Neural progenitor cell (in vitro differentiated cells): Measurements from ENCODE around the gene OR6X1. TPM values are rescaled to one million over a fixed set of nuclear protein-coding genes. Genes with fewer than 3 reads are reported as not detected.
A peak's percentile ranks its signal among the peaks of the same experiment; 100 is the strongest.

ENCODE experiments used
- DNase-seq: peaks from one replicate; pipeline ENCODE4 v3.0.0-alpha.2; 2016; ENCODE audit warnings: low spot score
- H2AFZ ChIP-seq: fragments of 200-600 bp; sonication (generic); replicated peaks from 2 replicates; pipeline ENCODE4 v1.6.1; 2016; ENCODE audit warnings: antibody characterized with exemption
- H3F3A ChIP-seq: fragments of 200-600 bp; sonication (generic); 2 replicates; pipeline ENCODE4 v1.6.1; 2016; ENCODE audit warnings: antibody characterized with exemption, low read depth
- H3K27ac ChIP-seq: fragments of 200-600 bp; sonication (generic); 2 replicates; pipeline ENCODE4 v1.5.1; 2016; ENCODE audit warnings: mild to moderate bottlenecking
- H3K27me3 ChIP-seq: fragments of 200-600 bp; sonication (generic); 2 replicates; pipeline ENCODE4 v1.6.1; 2016; ENCODE audit warnings: mild to moderate bottlenecking, moderate library complexity
- H3K36me3 ChIP-seq: fragments of 200-600 bp; sonication (generic); 2 replicates; pipeline ENCODE4 v1.5.1; 2016
- H3K4me1 ChIP-seq: fragments of 200-600 bp; sonication (generic); 2 replicates; pipeline ENCODE4 v1.6.1; 2016; ENCODE audit warnings: mixed run types
- H3K4me2 ChIP-seq: fragments of 200-600 bp; sonication (generic); 2 replicates; pipeline ENCODE4 v1.6.1; 2016
- H3K4me3 ChIP-seq: fragments of 200-600 bp; sonication (generic); 2 replicates; pipeline ENCODE4 v1.5.1; 2016
- H3K79me2 ChIP-seq: fragments of 200-600 bp; sonication (generic); 2 replicates; pipeline ENCODE4 v1.6.1; 2016; ENCODE audit warnings: low read depth
- H3K9ac ChIP-seq: fragments of 200-600 bp; sonication (generic); 2 replicates; pipeline ENCODE4 v1.6.1; 2016
- H3K9me3 ChIP-seq: fragments of 200-600 bp; sonication (generic); 2 replicates; pipeline ENCODE4 v1.5.1; 2016; ENCODE audit warnings: low read depth
- H4K20me1 ChIP-seq: fragments of 200-600 bp; sonication (generic); 2 replicates; pipeline ENCODE4 v1.6.1; 2016; ENCODE audit warnings: low read depth
- H3K27ac Mint-ChIP-seq: 3 replicates; pipeline ENCODE4 v1.8.0; 2021; ENCODE audit warnings: mixed read lengths
- H3K27me3 Mint-ChIP-seq: 2 replicates; pipeline ENCODE4 v1.8.0; 2022; ENCODE audit warnings: low read depth, mild to moderate bottlenecking, inconsistent platforms, moderate library complexity, mixed read lengths; ENCODE audit not compliant: insufficient read depth
- H3K36me3 Mint-ChIP-seq: 3 replicates; pipeline ENCODE4 v1.8.0; 2021; ENCODE audit warnings: mixed read lengths
- H3K4me1 Mint-ChIP-seq: 3 replicates; pipeline ENCODE4 v1.8.0; 2021; ENCODE audit warnings: mixed read lengths
- H3K4me3 Mint-ChIP-seq: 3 replicates; pipeline ENCODE4 v1.8.0; 2021; ENCODE audit warnings: mild to moderate bottlenecking, moderate library complexity, mixed read lengths
- H3K9me3 Mint-ChIP-seq: 3 replicates; pipeline ENCODE4 v1.8.0; 2020; ENCODE audit warnings: mixed read lengths
- EZH2 ChIP-seq: fragments of 200-600 bp; sonication (generic); IDR thresholded peaks from 2 replicates; pipeline ENCODE4 v1.6.1; 2017; ENCODE audit warnings: antibody characterized with exemption, mild to moderate bottlenecking, moderate library complexity
- EZH2phosphoT487 ChIP-seq: fragments of 200-600 bp; sonication (generic); IDR thresholded peaks from 2 replicates; pipeline ENCODE4 v1.6.1; 2017; ENCODE audit warnings: antibody characterized with exemption
- total RNA-seq: library from RNA; depleted of rRNA; stranded (reverse); fragments of >200 nt; gene quantifications from 2 replicates; pipeline ENCODE4 v1.2.3, GENCODE V29; 2015; ENCODE audit warnings: low replicate concordance
- TF ChIP-seq, protein P1 (sequence below): fragments of 200-600 bp; sonication (generic); IDR thresholded peaks from 2 replicates; pipeline ENCODE4 v1.5.1; 2017; ENCODE audit warnings: antibody characterized with exemption, mild to moderate bottlenecking

Gene OR6X1
- total RNA-seq, 1 donor from 2014 or later = not detected

DNA sequence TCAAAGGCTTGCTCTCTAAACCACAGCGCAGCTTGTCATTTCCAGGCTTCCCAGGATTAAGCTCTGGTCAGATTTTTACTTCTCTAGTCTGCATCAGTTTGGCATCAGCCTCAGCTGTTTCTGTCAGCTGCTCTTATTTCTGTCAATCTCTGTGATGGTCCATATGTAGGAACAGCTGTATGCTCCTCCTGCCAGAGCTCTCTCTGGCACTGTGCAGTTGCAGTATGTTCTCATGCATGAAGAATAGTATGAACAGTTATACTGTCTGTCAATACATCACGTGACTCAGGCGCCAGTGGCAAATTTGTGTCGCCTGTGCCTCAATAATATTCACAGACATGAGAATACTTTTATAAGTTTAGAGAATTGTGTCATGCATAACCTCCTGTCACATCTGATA, 45.1 kb upstream of the OR6X1 start:
- H3K4me1 ChIP-seq = no peaks in the 10 kb centered on the region
- no peak for DNase-seq
- Mint-ChIP-seq H3K4me1 (peaks cover 9% of the 10 kb centered on the region), H3K36me3 (no peaks in the 10 kb centered on the region), H3K4me3 (no peak overlapping the region), H3K9me3 (peaks cover 7% of the 10 kb centered on the region), H3K27me3 (no peaks in the 10 kb centered on the region), H3K27ac (no peak overlapping the region)
- H3K27me3 ChIP-seq = no peaks in the 10 kb centered on the region
- no peak overlapping the region for H3K4me2 ChIP-seq
- no peaks in the 10 kb centered on the region for H3F3A ChIP-seq
- H3K27ac ChIP-seq = no peak overlapping the region
- no peak overlapping the region for H3K9ac ChIP-seq
- no peaks in the 10 kb centered on the region for H4K20me1 ChIP-seq
- no peak for TF ChIP-seq EZH2phosphoT487
- TF ChIP-seq, protein P1, sequence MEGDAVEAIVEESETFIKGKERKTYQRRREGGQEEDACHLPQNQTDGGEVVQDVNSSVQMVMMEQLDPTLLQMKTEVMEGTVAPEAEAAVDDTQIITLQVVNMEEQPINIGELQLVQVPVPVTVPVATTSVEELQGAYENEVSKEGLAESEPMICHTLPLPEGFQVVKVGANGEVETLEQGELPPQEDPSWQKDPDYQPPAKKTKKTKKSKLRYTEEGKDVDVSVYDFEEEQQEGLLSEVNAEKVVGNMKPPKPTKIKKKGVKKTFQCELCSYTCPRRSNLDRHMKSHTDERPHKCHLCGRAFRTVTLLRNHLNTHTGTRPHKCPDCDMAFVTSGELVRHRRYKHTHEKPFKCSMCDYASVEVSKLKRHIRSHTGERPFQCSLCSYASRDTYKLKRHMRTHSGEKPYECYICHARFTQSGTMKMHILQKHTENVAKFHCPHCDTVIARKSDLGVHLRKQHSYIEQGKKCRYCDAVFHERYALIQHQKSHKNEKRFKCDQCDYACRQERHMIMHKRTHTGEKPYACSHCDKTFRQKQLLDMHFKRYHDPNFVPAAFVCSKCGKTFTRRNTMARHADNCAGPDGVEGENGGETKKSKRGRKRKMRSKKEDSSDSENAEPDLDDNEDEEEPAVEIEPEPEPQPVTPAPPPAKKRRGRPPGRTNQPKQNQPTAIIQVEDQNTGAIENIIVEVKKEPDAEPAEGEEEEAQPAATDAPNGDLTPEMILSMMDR = no peak
- TF ChIP-seq EZH2 = no peak
- no peaks in the 10 kb centered on the region for H3K36me3 ChIP-seq
- no peak overlapping the region for H2AFZ ChIP-seq
- H3K79me2 ChIP-seq = no peaks in the 10 kb centered on the region
- no peak overlapping the region for H3K4me3 ChIP-seq
- H3K9me3 ChIP-seq = no peaks in the 10 kb centered on the region

DNA sequence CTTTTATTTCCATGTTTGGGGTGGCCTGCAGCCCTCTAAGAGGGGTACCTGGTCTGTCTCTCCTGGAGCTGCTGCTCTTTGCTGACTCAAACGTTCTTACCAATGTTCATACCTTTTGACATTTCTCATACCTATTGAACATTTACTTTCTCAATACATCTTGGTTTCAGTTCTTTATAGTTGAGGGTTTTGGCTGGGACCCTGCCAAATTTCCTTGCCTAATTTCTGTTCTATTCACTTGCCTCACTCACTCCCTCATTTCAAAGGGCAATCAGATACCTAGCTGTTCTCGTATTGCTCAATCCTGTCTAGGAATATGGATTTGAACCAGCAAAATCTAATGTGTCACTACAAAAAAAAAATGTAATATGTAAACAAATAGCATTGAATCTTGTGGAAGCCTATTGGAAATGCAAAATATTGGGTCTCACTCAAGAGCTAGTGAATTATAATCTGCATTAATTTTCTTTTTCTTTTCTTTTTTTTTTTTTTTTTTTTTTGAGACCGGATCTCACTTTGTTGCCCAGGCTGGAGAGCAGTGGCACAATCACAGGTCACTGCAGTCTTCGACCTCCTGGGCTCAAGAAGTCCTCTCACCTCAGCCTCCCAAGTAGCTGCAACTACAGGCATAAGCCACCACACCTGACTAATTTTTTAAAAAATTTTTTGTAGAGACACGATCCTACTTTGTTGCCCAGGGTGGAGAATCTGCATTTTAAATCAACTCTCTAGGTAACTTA, 44.4 kb upstream of the OR6X1 start:
- H3K36me3 ChIP-seq = no peaks in the 10 kb centered on the region
- Mint-ChIP-seq H3K4me1 (peaks cover 9% of the 10 kb centered on the region), H3K9me3 (peaks cover 10% of the 10 kb centered on the region), H3K36me3 (no peaks in the 10 kb centered on the region), H3K27me3 (no peaks in the 10 kb centered on the region), H3K27ac (no peak overlapping the region), H3K4me3 (no peak overlapping the region)
- H3K9me3 ChIP-seq = no peaks in the 10 kb centered on the region
- no peak overlapping the region for H3K9ac ChIP-seq
- H3K4me2 ChIP-seq = no peak overlapping the region
- H4K20me1 ChIP-seq = no peaks in the 10 kb centered on the region
- H3K4me3 ChIP-seq = no peak overlapping the region
- no peaks in the 10 kb centered on the region for H3K27me3 ChIP-seq
- no peak overlapping the region for H2AFZ ChIP-seq
- DNase-seq = no peak
- H3K27ac ChIP-seq = no peak overlapping the region
- H3F3A ChIP-seq = no peaks in the 10 kb centered on the region
- no peaks in the 10 kb centered on the region for H3K79me2 ChIP-seq
- TF ChIP-seq EZH2 (no peak), EZH2phosphoT487 (no peak)
- TF ChIP-seq, protein P1 = no peak
- H3K4me1 ChIP-seq = no peaks in the 10 kb centered on the region

DNA sequence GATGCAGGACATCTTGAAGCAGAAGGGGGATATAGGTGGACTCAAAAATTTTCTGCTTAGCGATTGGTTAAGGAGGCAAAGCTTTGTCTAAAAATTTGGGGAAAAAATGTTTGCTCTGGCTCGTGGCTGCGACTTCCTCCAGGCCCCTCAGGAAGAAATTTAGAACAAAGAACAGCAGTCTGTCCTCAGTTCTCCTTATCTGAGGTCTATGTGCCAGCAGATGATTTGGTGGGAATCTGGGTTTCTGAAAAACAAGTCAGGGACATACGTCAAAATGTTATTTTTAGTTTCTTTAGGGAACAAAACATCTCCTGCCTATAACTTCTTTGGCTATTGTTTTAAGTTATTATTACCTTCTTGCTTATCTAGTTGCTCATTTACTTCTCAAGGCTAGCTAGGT, 43.8 kb upstream of the OR6X1 start:
- Mint-ChIP-seq H3K4me3 (no peak overlapping the region), H3K27me3 (no peaks in the 10 kb centered on the region), H3K36me3 (no peaks in the 10 kb centered on the region), H3K9me3 (peaks cover 10% of the 10 kb centered on the region), H3K27ac (no peak overlapping the region), H3K4me1 (peaks cover 9% of the 10 kb centered on the region)
- H3F3A ChIP-seq = no peaks in the 10 kb centered on the region
- H3K9ac ChIP-seq = no peak overlapping the region
- no peaks in the 10 kb centered on the region for H3K27me3 ChIP-seq
- peak overlapping the region; percentile 50 for H2AFZ ChIP-seq
- H4K20me1 ChIP-seq = no peaks in the 10 kb centered on the region
- H3K4me1 ChIP-seq = no peaks in the 10 kb centered on the region
- H3K9me3 ChIP-seq = peaks cover under 1% of the 10 kb centered on the region
- H3K36me3 ChIP-seq = no peaks in the 10 kb centered on the region
- no peak overlapping the region for H3K27ac ChIP-seq
- H3K79me2 ChIP-seq = no peaks in the 10 kb centered on the region
- TF ChIP-seq EZH2 (no peak), EZH2phosphoT487 (no peak)
- TF ChIP-seq, protein P1 = no peak
- DNase-seq = no peak
- H3K4me3 ChIP-seq = no peak overlapping the region
- no peak overlapping the region for H3K4me2 ChIP-seq
